K562 (cell line): ENCODE measurements around the gene LINGO4. TPM values are rescaled to one million over a fixed set of nuclear protein-coding genes. Genes with fewer than 3 reads are reported as not detected.
A peak's percentile ranks its signal among the peaks of the same experiment; 100 is the strongest.

Source experiments
- ATAC-seq: fragments of 200-7000 bp; cut with Tn5 transposase; 3 replicates; pipeline ENCODE4 v1.9.1; 2020; ENCODE audit warnings: moderate library complexity
- BruUV-seq: library from RNA; stranded (reverse); fragments of 400-500 nt; replicated peaks from 2 replicates; lab custom pipeline; 2021; lab: Mats Ljungman, UMichigan
- CTCF ChIA-PET: fragments of 300-600 bp; formaldehyde crosslinking; extraction: SDS; loops from one replicate; lab custom pipeline; 2021; ENCODE audit warnings: low intra/inter-chr PET ratio; lab: Yijun Ruan, JAX
- POLR2A ChIA-PET: fragments of 300-600, 350-650 bp; sonication (Branson Sonifier 250); formaldehyde crosslinking; extraction: SDS; loops from one replicate; lab custom pipeline; 2021; ENCODE audit warnings: antibody characterized with exemption, inconsistent platforms; lab: Yijun Ruan, JAX
- DNase-seq, 4 experiments: peaks; one replicate each; pipeline versions ENCODE4 v3.0.0 to v3.0.0-alpha.2; 2011 to 2018; ENCODE audit warnings: low spot score in 3 of 4, mixed read lengths in 3 of 4; ENCODE audit errors: extremely low read depth in 1 of 4
- FAIRE-seq: peaks from 2 replicates; lab custom pipeline; 2011; peaks lifted over from hg19 to GRCh38; lab: Jason Lieb, UNC
- H2AFZ ChIP-seq: 2 replicates; pipeline ENCODE4 v1.6.0; 2011; ENCODE audit warnings: low read depth, low read length, control low read depth, inconsistent platforms
- H3K27ac ChIP-seq: fragments of 200-600 bp; 3 replicates; pipeline ENCODE4 v1.8.0; 2011; ENCODE audit warnings: low read depth, mild to moderate bottlenecking, control low read depth, inconsistent platforms, low read length, moderate library complexity, mixed read lengths; ENCODE audit errors: extremely low read depth
- H3K27me3 ChIP-seq, 2 experiments: fragments of 300-600 bp in 1 of 2; 2 replicates in 1 of 2; 3 replicates in 1 of 2; pipeline versions ENCODE4 v1.6.0 to v1.8.0; 2011; ENCODE audit warnings: inconsistent platforms in 2 of 2, low read length in 2 of 2, mild to moderate bottlenecking in 1 of 2, mixed read lengths in 1 of 2, moderate library complexity in 1 of 2; ENCODE audit not compliant: control insufficient read depth in 2 of 2, insufficient read depth in 2 of 2
- H3K36me3 ChIP-seq: fragments of 300-600 bp; 3 replicates; pipeline ENCODE4 v1.8.0; 2011; ENCODE audit warnings: mild to moderate bottlenecking, low read length, inconsistent platforms; ENCODE audit not compliant: control insufficient read depth, insufficient read depth
- H3K4me1 ChIP-seq, 2 experiments: fragments of 200-600 bp in 1 of 2; replicated peaks in 1 of 2; 2 replicates in 1 of 2; 3 replicates in 1 of 2; pipeline versions ENCODE4 v1.5.1 to v1.8.0; 2011; ENCODE audit warnings: inconsistent platforms in 2 of 2, low read length in 2 of 2, mild to moderate bottlenecking in 1 of 2, mixed read lengths in 1 of 2, moderate library complexity in 1 of 2; ENCODE audit not compliant: control insufficient read depth in 2 of 2, insufficient read depth in 2 of 2
- H3K4me2 ChIP-seq: 2 replicates; pipeline ENCODE4 v1.6.1; 2011; ENCODE audit warnings: low read length, control low read depth, inconsistent platforms, mixed read lengths; ENCODE audit not compliant: insufficient read depth
- H3K4me3 ChIP-seq: fragments of 200-600 bp; sonication (generic), shearing (Covaris generic); 2 replicates; pipeline ENCODE4 v1.5.1; 2016; ENCODE audit warnings: control low read depth, inconsistent platforms
- H3K79me2 ChIP-seq: fragments of 200-600 bp; 3 replicates; pipeline ENCODE4 v1.8.0; 2011; ENCODE audit warnings: low read length, inconsistent platforms; ENCODE audit not compliant: control insufficient read depth, insufficient read depth
- H3K9ac ChIP-seq, 2 experiments: 2 replicates each; pipeline versions ENCODE4 v1.6.0 to v1.6.1; 2011; ENCODE audit warnings: low read depth in 2 of 2, low read length in 2 of 2, control low read depth in 1 of 2, inconsistent platforms in 1 of 2, mild to moderate bottlenecking in 1 of 2, mixed read lengths in 1 of 2; ENCODE audit not compliant: insufficient read depth in 1 of 2
- H3K9me1 ChIP-seq: one replicate; pipeline ENCODE4 v1.6.0; 2011; ENCODE audit warnings: inconsistent platforms, mild to moderate bottlenecking, low read length, moderate library complexity; ENCODE audit not compliant: control insufficient read depth, insufficient read depth
- H3K9me3 ChIP-seq: replicated peaks from 2 replicates; pipeline ENCODE4 v1.5.1; 2011; ENCODE audit warnings: low read depth, low read length, inconsistent platforms; ENCODE audit not compliant: control insufficient read depth, insufficient read depth
- H4K20me1 ChIP-seq: replicated peaks from 2 replicates; pipeline ENCODE4 v1.6.1; 2011; ENCODE audit warnings: low read length, inconsistent platforms, mixed read lengths; ENCODE audit not compliant: control insufficient read depth, insufficient read depth
- XRCC4 ChIP-seq: IDR thresholded peaks from one replicate; pipeline ENCODE4 v1.6.1; 2011; ENCODE audit not compliant: insufficient read depth, insufficient read length; ENCODE audit errors: extremely low read depth
- ZBTB40 ChIP-seq, 2 experiments: fragments of 450-650 bp in 1 of 2; sonication (generic) in 1 of 2; formaldehyde crosslinking in 1 of 2; IDR thresholded peaks; 2 replicates each; pipeline versions ENCODE4 v1.7.1 to v1.9.0; 2016 to 2022; ENCODE audit warnings: inconsistent platforms in 1 of 2, mild to moderate bottlenecking in 1 of 2, missing genetic modification reagents in 1 of 2
- WGBS: fragments of 100-300 bp; shearing (Covaris generic); methylation state at CpG from one replicate; pipeline ENCODE4 v1.1.6; 2016; ENCODE audit warnings: low coverage, mixed read lengths; ENCODE audit not compliant: insufficient coverage; ENCODE audit errors: missing lambda C conversion rate; 5-methylcytosine and 5-hydroxymethylcytosine counted together
- in situ Hi-C: fragments of 300-500 bp; cut with MboI; formaldehyde crosslinking; loops from 4 replicates; pipeline ENCODE4 v1.15.0; 2018; ENCODE audit warnings: inconsistent platforms, mixed read lengths
- intact Hi-C: fragments of 100-400 bp; cut with micrococcal nuclease; formaldehyde crosslinking; loops from 2 replicates; pipeline ENCODE4 v1.14.2; 2022
- polyA plus RNA-seq, 8 experiments: library from polyadenylated mRNA; depleted of rRNA in 4 of 8; stranded (reverse) in 5 of 8; unstranded in 3 of 8; fragments of >200 nt; fragmentation: Nextera tagmentation in 2 of 8; fragmentation: Illumina TruSeq in 1 of 8; extraction: Ambion mirVana in 2 of 8; extraction: Trizol in 1 of 8; gene quantifications; 2 replicates each; pipeline versions ENCODE4 v1.2.1 to v1.2.3, GENCODE V29; 2011 to 2014; ENCODE audit warnings: inconsistent platforms in 1 of 8, missing spikeins in 1 of 8
- total RNA-seq, 7 experiments: library from RNA; depleted of rRNA in 6 of 7; stranded (reverse); fragments of >200 nt in 6 of 7; fragmentation: Illumina TruSeq in 2 of 7; extraction: Trizol in 2 of 7; gene quantifications; 2 replicates each; pipeline versions ENCODE4 v1.2.1 to v1.2.3, GENCODE V29; 2011 to 2021; ENCODE audit warnings: low replicate concordance in 1 of 7

LINGO4 gene
- total and polyA plus RNA-seq, 9 of the 15 experiments (the other 6 are each of a cell fraction or from before 2014, with no cell fraction given) = not detected

DNA sequence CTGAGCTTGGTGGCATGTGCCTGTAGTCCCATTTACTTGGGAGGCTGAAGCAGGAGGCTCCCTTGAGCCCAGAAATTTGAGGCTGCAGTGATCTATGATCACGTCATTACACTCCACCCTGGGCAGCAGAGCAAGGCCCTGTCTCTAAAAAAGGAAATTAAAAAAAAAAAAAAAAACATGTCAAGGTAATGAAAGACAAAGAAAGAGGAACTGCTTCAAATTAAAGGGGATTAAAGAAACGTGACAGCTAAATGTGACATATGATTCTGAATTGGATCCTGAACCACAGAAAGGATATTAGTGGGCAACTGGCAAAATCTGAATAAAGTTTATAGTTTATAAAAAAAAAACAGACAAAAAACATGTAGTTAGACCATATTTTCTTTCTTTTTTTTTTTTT is 38.2 kb upstream of the LINGO4 start:
- in situ Hi-C loops (no loop called here), intact Hi-C loops (no loop called here)
- TF ChIP-seq ZBTB40 (IDR thresholded peaks at IDR 0.05) (peak; percentile 28; the same call in 1 of the 2 replicates), ZBTB40 (CRISPR knock-in tag; IDR thresholded peaks at IDR 0.05) (no peak), XRCC4 (no peak)
- no peak overlapping the region for H2AFZ ChIP-seq
- 15% methylated on average over 2 of the region's 2 CpGs for WGBS
- CTCF ChIA-PET = no interaction called here
- H3K27me3 ChIP-seq = peaks cover 7 to 25% of the 10 kb centered on the region in 2 experiments; a peak in 4 of 5 replicates
- H3K4me2 ChIP-seq = no peak overlapping the region
- H4K20me1 ChIP-seq = no peaks in the 10 kb centered on the region
- no peak for DNase-seq
- BruUV-seq = no TSS peak
- POLR2A ChIA-PET = interaction anchor here (0.5 kb wide), 2 partner anchors 350 to 1060 kb away, joined by 4 read pairs; no protein-coding TSS in a partner anchor
- H3K36me3 ChIP-seq = no peaks in the 10 kb centered on the region
- H3K9me3 ChIP-seq = no peaks in the 10 kb centered on the region
- no peaks in the 10 kb centered on the region for H3K79me2 ChIP-seq
- no peak overlapping the region for H3K9ac ChIP-seq
- no peak overlapping the region for H3K27ac ChIP-seq
- no peak overlapping the region for H3K4me3 ChIP-seq
- peaks cover 9 to 14% of the 10 kb centered on the region in 2 experiments; a peak in 4 of 5 replicates for H3K4me1 ChIP-seq
- no peak for FAIRE-seq
- ATAC-seq = no peak
- peaks cover 4% of the 10 kb centered on the region for H3K9me1 ChIP-seq
